Prostate gland (tissue), 2 donors: ENCODE results near the gene EGR1.

Experiments
- POLR2A ChIP-seq: fragments of 450-650 bp; IDR thresholded peaks from one replicate; pipeline ENCODE4 v1.6.1; 2016; ENCODE audit warnings: antibody characterized with exemption, mild to moderate bottlenecking
- TF ChIP-seq, protein P1 (sequence below), 4 experiments: fragments of 200-600 bp in 2 of 4; fragments of 450-650 bp in 2 of 4; sonication (generic) in 2 of 4; IDR thresholded peaks; 1 replicate in 3 of 4; 2 replicates in 1 of 4; pipeline ENCODE4 v1.5.1; 2016 to 2019; ENCODE audit warnings: antibody characterized with exemption in 4 of 4, mild to moderate bottlenecking in 2 of 4, moderate library complexity in 2 of 4

DNA sequence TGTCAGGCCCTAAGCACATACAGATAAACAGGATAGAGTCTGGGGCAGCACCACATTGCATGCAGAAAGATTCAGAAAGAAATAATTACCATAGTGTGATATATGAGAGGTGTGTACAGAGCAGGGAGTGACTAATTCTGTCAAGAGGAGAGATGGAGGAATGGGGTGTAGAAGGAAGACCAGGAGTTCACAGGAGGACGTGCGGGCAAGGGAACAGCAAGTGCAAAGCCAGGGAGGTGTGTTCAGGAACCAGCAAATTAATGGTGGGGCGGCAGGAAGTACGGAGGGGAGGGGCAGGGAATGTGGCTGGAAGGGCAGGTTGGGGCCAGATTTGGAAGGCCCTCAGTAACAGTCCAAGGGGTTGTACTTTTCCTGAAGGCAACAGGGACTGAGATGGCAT is 17.4 kb downstream of the EGR1 start:
- TF ChIP-seq POLR2A = no peak
- TF ChIP-seq, protein P1, sequence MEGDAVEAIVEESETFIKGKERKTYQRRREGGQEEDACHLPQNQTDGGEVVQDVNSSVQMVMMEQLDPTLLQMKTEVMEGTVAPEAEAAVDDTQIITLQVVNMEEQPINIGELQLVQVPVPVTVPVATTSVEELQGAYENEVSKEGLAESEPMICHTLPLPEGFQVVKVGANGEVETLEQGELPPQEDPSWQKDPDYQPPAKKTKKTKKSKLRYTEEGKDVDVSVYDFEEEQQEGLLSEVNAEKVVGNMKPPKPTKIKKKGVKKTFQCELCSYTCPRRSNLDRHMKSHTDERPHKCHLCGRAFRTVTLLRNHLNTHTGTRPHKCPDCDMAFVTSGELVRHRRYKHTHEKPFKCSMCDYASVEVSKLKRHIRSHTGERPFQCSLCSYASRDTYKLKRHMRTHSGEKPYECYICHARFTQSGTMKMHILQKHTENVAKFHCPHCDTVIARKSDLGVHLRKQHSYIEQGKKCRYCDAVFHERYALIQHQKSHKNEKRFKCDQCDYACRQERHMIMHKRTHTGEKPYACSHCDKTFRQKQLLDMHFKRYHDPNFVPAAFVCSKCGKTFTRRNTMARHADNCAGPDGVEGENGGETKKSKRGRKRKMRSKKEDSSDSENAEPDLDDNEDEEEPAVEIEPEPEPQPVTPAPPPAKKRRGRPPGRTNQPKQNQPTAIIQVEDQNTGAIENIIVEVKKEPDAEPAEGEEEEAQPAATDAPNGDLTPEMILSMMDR (IDR thresholded peaks at IDR 0.05) = no peak
